ENCODE results near the gene KIF6.

DNA sequence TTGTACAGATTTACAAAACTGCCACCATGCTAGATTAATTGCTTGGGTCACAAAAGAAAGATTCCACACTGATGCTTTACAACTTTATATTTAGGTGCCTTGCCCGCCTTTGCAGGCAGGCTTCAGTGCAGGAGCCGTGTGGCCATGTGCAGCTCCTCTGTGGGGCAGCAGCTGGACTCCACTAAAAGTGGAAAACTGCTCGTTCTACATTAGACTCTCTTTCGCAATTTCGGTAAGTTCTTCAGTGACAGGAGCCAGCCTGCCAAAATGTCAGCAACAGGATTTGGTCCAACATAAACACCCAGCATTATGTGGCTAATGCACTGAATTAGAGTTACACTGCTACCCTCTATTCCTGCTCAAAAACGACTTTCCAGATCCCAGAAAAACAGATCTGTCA lies 228.3 kb downstream of the KIF6 start:
- TF ChIP-seq LEF1 (IDR thresholded peaks at IDR 0.05; ENCODE audit: borderline replicate concordance) (no peak), HDGF (IDR thresholded peaks at IDR 0.05; ENCODE audit: borderline replicate concordance) (no peak)
